ENCODE data around the gene KYNU.
"Not testable (repeated sequence)": the region's sequence is repeated elsewhere in the genome, so short reads cannot be mapped to it uniquely, and the experiment has no call there.

The KYNU gene

DNA sequence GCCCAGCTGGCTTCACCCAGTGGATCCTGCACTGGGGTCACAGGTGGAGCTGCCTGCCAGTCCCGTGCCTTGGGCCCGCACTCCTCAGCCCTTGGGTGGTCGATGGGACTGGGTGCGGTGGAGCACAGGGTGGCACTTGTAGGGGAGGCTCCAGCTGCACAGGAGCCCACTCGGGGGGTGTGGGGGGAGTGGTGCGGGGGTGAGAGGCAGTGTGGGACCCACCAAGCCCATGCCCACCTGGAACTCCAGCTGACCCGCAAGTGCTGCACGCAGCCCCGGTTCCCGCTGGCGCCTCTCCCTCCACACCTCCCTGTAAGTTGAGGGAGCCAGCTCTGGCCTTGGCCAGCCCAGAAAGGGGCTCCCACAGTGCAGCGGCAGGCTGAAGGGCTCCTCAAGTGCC lies 212.1 kb downstream of the KYNU start:
- not testable (repeated sequence) for DNase-seq (ENCODE audit: low spot score)
